ENCODE measurements around the gene PYGB.

PYGB gene

DNA sequence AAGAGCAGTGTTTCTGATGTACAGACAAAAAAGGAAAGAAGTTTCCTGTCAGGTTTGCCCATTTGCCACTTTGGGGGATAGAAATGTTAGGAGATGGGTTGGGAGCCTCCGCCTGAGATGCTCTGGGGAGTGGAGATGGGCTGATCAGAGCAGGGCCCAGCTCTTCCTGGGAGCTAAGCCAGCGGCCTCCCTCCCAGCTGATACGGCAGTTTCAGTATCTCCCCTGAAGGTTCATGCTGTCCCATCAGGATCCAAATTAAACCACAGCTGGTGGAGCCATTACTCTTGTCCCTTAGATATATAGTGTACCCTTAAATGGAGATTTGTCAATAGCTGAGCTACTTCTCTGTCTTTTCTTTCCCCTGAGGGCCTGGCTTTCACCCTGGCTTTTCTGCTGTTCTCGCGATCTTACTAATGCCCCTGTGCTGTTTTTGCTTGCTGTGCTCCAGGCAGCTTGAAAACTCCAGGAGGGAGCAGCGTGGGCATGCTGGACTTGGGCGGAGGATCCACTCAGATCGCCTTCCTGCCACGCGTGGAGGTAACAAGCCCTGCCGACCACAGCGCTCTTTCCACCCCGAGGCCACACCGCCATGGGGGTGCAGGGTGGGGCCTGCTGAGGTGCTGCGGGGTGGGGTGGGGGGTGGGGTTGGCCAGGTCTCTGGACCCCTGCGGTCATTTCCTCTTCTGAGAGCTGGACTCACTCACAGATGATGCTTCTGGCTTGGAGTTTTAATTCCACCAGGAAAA, 31.5 kb upstream of the PYGB start:
- no peak for DNase-seq

DNA sequence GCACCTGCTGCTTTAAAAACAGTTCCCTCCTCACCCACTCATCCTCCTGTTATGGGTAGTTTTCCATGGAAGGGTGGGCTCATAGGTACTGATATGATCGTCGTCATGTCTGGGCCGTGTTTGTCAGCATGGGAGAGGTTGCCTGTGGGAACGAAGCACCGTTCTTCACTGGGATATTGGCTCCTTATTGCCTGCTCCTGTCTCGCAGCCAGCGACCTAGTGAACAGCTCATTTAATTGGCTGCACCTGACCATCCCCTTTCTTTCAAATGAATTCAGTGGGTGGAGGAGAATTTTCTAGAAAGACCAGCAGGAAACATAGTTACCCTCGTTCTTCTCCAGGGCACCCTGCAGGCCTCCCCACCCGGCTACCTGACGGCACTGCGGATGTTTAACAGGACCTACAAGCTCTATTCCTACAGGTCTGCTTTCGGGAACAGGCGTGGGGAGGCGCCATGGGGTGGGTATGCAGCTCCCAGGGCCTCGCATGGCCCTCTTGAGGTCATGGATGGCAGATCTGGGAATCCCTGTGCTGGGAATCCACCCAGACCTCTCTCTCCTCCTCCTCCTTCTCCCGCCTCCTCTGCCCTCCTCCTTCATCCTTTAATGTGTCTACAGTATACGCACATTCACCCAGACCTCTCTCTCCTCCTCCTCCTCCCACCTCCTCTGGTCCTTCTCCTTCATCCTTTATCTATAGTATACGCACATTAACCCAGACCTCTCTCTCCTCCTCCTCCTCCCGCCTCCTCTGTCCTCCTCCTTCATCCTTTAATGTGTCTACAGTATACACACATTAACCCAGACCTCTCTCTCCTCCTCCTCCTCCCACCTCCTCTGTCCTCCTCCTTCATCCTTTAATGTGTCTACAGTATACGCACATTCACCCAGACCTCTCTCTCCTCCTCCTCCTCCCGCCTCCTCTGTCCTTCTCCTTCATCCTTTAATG, 30.4 kb upstream of the PYGB start:
- DNase-seq, result no peak

DNA sequence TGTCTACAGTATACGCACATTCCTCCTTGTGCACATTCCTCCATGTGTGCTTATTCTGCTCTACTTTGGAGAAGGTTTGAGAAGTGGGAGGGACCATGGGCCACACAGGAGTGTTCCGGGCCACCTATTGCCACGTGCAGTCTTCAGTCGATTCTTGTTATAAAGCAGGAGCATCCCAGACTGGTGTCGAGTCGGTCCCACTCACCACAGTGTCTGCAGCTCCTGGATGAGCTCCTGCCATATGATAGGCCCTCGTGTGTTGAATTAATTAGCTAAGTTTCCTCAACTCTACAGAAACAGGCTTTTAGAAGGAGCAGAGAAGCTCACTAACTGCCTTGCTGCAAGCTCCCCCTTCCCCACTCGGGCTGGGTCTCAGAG, 29.8 kb upstream of the PYGB start:
- no peak for DNase-seq

DNA sequence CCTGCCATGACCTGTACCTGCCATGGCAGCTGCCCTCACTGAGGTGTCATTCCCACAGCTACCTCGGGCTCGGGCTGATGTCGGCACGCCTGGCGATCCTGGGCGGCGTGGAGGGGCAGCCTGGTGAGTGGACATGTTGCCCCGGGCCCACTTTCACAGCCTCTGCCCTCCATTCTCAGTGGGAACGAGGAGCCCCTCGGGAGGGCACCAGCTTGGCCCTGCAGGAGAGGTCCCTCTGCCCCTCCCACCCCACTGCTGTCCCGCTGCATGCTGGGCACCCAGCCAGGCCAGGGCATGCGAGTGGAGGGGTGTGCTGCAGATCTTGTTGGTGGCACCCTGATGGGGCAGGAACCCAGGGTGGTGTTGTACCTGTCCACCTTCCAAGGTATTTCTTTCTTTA, 29.4 kb upstream of the PYGB start:
- no peak for DNase-seq

DNA sequence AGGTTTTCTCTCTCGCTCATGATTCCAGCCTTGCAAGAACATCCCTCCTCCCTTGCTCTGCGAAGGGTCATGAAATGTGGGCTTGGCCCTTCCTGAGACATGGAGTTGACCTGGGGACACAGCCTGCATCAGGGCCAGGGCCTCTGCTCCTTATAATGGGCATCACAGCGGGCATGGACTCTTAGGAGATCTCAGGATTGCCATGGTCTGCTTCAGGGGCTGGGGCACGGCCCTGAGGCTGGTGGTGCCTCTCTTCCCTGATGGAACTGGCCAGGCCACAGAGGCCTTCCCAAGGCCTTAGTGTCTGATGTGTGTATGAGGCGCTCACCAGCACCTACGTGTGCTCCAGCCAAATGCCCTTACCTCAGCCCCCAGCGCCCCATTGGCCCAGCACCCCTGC, 28.5 kb upstream of the PYGB start:
- no peak for DNase-seq

- DNase-seq, result peak; percentile 33
Observed at GRCh38 chr20:25220021-25220730, 27.7 kb upstream of the PYGB start.

DNA sequence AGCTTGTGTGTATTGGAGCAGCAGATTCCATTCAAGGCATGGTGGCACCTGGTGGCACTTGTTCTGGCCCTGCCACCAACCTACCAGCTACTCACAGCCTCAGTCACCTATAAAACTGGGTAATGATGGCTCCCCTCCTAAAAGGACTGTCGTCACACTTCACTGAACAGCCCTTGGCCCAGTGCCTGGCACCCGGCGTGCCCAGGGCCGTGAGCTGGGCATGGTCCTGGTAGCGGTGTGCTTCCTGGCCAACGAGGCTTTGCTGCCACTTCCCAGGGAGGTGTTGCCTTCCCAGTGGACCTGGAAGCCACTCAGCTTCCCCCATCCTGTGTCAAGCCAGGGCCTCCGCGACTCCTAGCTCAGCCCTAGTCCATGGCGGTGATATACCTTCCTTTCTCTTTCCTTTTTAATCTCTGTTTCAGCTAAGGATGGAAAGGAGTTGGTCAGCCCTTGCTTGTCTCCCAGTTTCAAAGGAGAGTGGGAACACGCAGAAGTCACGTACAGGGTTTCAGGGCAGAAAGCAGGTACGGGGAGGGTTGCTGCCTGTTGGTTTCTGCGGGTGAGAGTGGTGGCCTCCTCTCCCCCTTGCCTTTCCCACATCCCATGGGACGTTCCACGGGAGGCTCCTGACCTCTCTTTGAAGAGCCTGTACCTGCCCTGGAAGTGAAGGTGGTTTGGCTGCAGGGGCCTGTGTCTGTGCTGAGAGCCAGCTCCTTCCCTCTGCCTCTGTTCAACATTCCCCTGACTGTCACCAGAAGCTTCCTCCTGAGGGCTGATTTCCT, 26.9 kb upstream of the PYGB start:
- DNase-seq, result no peak

GRCh38 chr20:25221592-25222460, 26.1 kb upstream of the PYGB start:
- DNase-seq, result no peak

DNA sequence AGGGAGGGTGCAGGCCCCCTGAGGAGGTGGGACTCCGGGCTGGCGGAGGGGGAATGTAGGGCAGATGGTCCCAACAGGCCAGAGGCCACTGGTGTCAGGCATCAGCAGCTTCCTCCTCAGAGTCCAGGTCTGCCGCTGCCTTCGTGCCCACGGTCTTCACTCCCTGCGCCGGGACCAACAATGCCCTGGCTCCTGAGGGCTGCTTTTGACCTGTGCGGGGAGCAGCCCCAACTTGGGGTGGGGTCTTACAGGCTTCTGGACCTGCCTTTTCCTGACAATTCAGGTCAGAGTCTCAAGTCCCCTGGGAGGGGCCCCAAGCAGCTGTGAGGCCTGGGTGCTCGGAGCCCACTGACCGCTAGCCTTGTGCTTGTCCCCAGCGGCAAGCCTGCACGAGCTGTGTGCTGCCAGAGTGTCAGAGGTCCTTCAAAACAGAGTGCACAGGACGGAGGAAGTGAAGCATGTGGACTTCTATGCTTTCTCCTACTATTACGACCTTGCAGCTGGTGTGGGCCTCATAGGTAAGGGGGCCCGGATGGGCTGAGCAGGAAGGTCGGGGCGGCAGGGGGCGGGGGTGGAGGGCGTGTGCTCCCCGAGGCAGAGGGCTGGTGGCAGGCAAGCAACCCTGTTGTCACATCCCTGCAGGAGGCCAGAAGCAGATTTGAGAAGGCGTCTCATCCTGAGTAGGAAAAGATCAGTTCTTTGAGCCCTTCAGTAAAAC, 25.3 kb upstream of the PYGB start:
- DNase-seq, result no peak

GRCh38 chr20:25223179-25223661, 24.7 kb upstream of the PYGB start:
- DNase-seq, result no peak

DNA sequence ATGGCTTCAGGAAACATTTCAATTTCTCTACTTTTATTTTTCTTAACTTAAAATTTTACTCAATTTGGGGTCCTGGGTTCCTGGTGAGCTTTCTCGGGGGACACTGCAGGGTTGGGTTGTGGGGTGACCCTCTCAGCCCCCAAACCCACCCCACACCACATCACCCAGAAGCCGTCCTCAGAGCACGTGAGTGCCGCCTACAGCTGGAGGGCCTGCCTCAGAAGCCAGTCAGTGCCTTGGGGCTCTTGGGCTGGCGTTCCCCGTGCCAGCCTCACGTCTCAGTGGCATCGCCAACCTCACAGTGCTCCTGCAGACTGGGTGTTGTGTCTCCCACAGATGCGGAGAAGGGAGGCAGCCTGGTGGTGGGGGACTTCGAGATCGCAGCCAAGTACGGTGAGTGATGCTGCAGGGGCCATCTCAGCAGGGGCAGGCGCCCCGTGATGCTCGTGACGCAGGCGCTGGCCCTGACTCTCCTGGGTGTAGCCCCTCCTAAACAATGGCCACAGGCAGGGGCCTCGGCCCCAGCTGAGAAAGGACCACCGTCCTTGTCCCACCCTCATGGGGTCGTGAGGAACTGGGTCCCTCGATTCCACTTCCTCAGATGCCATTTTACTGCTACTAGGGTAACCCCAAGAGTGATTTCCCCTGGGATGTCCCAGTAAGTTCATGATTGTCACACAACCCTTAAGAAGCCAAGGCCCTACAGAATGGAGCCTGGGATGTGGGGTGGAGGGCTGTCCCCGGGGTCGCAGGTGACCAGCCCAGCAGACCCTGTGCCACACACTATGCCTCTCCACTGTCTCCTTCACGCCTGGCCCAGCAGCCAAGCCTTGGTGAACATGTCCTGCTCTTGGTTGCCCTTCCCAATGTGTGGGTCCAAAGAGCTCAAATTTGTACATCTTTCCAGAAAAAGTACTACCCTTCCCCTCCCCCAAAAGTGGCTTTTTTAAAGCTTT, 23.8 kb upstream of the PYGB start:
- DNase-seq, result no peak

GRCh38 chr20:25224941-25225340, 22.9 kb upstream of the PYGB start:
- DNase-seq, result no peak

GRCh38 chr20:25225642-25226432, 22.0 kb upstream of the PYGB start:
- DNase-seq, result no peak

- no peak for DNase-seq
Observed at GRCh38 chr20:25226433-25227316, 21.2 kb upstream of the PYGB start.

DNA sequence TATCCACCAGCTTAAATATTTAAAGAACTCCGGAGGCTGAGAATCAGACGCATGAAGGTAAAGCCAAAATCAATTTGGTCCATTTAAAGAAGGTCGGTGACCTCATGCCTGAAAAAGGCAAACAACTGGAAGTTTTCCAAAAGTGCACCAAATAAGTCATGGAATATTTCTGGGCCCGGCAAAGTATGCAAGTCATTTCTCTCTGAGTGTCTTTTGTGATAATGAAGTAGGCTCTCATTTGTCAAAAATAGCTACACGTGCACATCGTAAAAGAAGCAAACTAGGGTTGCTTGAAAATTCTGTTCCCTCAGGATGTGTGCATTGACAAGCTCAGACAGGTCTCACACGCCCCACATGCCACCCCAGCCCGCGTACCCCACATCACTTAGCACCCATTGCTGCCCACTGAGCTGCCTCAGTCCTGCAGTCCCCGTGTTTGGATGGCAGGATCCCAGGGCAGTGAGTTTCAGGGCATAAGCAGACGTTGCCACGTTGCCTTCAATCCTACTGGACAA, 20.5 kb upstream of the PYGB start:
- no peak for DNase-seq

DNA sequence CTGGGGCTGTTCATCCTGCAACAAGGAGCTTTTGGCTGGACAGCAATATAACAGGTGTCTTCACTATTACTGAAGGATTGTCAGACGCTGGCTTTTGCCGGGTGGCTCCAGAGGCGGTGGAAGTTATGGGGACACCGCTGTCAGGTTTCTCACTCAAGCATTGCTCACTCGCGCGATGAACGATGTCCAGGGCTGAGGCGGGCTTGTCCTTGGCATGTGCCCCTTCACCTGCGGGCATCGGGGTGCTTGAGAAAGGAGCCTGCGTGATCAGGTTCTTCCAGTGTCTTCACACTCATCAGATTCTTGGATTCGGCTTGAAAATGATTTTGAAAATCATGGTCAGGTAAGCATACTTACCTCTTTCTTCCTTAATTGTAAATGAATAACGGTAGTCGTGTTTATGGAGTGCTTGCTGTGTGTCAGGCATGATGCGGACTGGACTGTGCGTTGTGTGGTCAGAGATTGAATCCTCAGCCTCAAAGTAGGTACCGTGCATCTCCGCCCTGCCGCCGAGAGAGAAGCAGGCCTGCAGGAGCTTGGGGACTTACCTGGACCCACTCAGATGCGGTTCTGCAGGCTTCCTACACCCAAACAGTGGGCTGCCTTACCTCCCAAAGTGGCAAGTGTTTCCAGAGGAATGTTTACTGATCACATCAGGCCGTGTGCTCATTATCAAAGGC, 18.3 kb upstream of the PYGB start:
- no peak for DNase-seq
